GM18907 (cell line): Measurements from ENCODE around the gene SDHB.

Experiments used
- ATAC-seq: cut with Tn5 transposase; IDR thresholded peaks from one replicate; pipeline ENCODE4 v1.9.1; 2021; ENCODE audit warnings: mild to moderate bottlenecking, moderate library complexity; ENCODE audit not compliant: unreplicated experiment

The SDHB gene

GRCh38 chr1:17053685-17054410, at the start of gene SDHB:
Gene SDHB, minus strand, starts transcription at chr1:17054032. Its CDS starts 13 bp downstream, at chr1:17054019.
- peak; percentile 94 for ATAC-seq

DNA sequence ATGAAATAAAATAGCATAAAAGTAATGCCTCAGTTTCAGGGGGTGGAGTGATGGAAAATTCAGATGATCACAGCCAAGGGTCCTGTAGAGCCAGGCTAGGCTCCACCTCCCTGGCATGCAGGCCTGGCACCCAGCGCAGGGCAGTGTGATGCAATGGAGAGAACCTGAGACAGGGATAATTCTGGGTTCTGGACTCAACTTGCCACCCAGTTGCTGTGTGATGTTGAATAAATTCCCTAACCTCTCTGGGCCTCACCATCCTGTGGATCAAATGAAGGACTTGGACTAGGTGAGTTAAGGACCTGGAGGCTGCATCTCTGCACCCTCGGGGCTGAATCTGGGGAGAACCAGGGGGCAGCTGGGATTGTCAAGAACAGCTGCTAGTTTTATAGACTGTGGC, 48.4 kb upstream of the SDHB start:
- ATAC-seq, result no peak

GRCh38 chr1:17101261-17101660, 47.4 kb upstream of the SDHB start:
- no peak for ATAC-seq

GRCh38 chr1:17099616-17100340, 45.9 kb upstream of the SDHB start:
- no peak for ATAC-seq

GRCh38 chr1:17098446-17099317, 44.9 kb upstream of the SDHB start:
- no peak for ATAC-seq

- ATAC-seq, result no peak
Measured at GRCh38 chr1:17097787-17098186, 44.0 kb upstream of the SDHB start.

- no peak for ATAC-seq
Measured at GRCh38 chr1:17097147-17097546, 43.3 kb upstream of the SDHB start.

GRCh38 chr1:17096584-17096983, 42.8 kb upstream of the SDHB start:
- no peak for ATAC-seq

GRCh38 chr1:17095141-17095540, 41.3 kb upstream of the SDHB start:
- ATAC-seq, result no peak

DNA sequence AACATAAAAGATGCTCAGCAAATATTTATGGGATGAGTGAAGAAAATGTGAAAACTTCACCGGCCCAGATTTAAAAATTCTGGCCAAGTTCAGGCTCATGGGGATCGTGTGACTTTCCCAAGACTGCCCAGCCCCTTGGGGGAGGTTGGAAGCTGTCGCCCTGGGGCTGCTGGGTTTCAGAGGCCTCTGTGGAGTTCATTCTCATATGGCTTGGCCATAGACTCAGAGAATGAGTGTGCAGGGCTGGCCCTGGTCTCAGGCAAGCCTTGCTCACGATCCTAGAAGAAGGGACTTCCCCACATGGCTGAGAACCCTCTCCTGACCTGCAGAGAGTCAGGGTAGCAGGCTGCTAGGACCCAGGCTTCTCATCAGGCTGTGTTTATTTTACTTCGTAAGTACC, 40.8 kb upstream of the SDHB start:
- ATAC-seq, result no peak

- ATAC-seq, result no peak
Measured at GRCh38 chr1:17093822-17094393, 40.1 kb upstream of the SDHB start.

- no peak for ATAC-seq
Measured at GRCh38 chr1:17091252-17091651, 37.4 kb upstream of the SDHB start.

DNA sequence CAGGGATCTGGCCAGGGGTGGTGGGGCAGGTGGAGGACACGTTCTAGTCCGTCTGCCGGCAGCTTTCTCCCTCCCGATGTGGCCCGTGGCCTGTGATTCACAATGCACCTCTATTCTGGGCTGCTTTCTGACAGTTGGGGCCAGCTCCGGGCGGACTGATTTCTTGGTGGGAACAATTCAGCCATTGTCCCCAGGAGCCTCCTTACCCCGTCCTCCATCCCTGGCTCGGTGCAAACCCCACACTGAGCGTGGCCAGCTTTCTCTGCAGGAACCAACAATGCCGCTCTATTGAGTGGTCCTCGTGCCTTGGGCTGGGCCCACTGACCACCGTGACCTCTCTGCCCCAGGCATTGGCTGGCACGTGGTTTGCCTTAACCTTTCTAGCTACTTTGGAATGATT, 35.7 kb upstream of the SDHB start:
- no peak for ATAC-seq

DNA sequence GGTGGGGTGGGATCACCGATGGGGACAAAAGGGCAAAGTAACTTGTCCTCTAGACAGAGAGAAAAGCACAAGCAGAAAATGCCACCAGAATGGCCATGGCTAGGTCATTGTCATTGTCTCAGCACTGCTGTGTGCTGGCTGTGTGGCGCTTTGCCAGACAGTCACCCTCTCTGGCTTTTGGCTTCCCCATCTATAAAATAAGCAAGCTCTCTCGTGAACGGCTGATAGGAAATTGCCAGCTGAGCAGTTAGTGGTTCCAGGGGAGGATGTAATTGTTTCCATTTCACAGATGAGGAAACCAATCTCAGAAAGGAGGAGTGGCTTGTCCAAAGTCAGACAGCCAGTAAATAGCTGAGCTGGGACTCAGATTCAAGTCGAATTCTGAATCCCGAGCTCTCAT, 32.9 kb upstream of the SDHB start:
- no peak for ATAC-seq

- ATAC-seq, result no peak
Measured at GRCh38 chr1:17084787-17085186, 31.0 kb upstream of the SDHB start.

- no peak for ATAC-seq
Measured at GRCh38 chr1:17082761-17083160, 28.9 kb upstream of the SDHB start.

DNA sequence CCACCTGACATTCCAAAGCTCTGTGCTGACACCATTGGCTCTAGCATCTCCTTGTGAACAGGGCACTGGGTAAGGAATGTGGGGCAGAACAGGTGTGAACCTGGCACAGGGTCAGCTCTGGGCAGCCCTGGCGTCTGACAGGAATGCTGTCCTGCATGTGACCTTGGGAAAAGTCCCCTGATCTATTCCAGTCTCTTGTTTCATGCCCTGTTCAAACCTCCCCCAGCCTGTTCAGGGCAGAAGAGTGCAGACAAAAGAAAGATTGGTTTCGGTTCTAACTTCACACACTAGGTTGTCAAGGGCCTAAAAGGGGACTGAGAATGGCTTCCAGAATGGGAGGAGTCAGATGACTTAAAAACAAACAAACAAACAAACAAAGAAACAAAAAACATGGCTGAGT, 27.6 kb upstream of the SDHB start:
- no peak for ATAC-seq

GRCh38 chr1:17080880-17081279, 27.0 kb upstream of the SDHB start:
- no peak for ATAC-seq

DNA sequence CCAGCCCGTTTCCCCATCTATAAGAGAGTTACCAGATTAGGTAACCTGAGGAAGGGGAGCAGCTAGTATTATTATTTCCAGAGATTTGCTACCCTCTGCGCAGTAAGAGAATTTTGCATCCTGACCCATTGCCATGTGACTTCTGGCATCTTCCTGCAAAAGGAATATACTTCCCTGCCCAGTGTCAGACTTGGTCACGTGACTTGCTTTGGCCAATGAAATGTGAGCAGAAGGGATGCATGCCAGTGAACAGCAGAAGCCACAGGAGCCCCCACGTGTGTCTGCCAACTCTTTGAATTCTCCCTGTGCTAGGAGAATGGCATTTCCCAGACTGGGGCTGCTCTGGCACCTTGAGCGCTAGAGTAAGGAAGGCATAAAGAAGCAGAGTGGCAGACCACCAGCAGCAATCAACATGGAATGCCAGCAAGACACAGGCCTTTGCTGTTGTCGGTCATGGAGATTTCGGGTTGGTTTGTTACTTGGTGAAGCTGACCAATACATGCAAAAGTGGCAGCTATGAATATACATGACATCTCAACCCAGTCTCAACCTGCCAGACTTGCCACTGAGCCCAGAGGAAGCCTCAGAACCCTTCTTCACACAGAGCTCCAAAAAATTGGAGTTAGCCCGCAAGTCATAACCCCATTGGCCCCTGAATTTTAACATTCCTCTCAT, 26.4 kb upstream of the SDHB start:
- no peak for ATAC-seq

DNA sequence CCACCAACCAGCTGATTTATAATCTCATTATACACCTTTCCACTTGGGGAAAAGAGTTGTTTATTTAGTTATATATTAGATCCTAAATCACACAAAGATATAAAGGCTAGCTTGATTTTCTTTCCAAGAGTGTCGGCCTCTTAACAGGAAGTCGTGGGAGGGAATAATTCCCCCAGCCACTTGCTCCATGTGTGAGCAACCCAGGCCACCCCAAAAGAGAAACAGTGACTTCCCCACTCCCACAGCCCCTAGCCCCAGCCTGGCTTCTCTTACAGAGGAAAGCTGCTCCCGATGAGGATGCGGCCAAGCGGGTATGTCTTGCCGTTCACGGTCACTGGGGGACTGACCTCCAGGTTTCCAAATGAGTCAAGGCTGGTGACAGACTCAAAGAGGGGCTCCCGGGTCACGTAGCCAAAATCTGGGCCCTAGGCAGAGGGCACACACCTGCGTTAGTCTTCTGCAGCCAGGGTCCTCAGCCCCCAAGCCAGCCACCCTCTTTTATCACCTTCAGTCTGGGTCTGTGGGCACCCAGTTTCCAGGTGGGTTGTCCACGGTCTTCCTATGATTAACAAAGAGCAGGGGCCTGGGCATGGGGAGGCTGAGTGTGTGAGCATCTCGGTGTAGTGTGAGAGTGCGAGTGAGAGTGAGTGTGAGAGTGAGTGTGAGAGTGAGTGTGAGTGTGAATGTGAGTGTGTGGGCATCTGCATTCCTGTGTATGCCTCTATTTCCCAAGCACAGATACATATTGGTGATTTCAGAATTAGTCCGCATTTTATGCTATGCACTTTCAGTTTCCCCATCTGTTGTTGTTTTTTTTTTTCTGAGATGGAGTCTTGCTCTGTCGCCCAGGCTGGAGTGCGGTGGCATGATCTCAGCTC, 25.4 kb upstream of the SDHB start:
- no peak for ATAC-seq
